K562 (cell line): ENCODE data around the gene ATP6V0A1. TPM values are rescaled to one million over a fixed set of nuclear protein-coding genes. Genes with fewer than 3 reads are reported as not detected.
A peak's percentile ranks its signal among the peaks of the same experiment; 100 is the strongest.

ENCODE experiments used
- ARID1B ChIP-seq: fragments of 450-650 bp; IDR thresholded peaks from 2 replicates; pipeline ENCODE4 v1.6.1; 2016; ENCODE audit warnings: antibody characterized with exemption, mild to moderate bottlenecking, inconsistent platforms
- ATF7 ChIP-seq: fragments of 450-650 bp; IDR thresholded peaks from 2 replicates; pipeline ENCODE4 v1.7.1; 2014; ENCODE audit warnings: mild to moderate bottlenecking, moderate library complexity
- ETV1 ChIP-seq: fragments of 450-650 bp; conservative IDR thresholded peaks from 2 replicates; pipeline ENCODE4 v1.6.1; 2016; ENCODE audit warnings: missing genetic modification characterization, control low read depth, low read depth, missing compliant biosample characterization
- HOMEZ ChIP-seq: fragments of 250-450 bp; sonication (Bioruptor Pico); IDR thresholded peaks from 2 replicates; pipeline ENCODE4 v1.4.0; 2020; ENCODE audit warnings: mild to moderate bottlenecking, moderate library complexity
- MBD2 ChIP-seq: sonication (generic); IDR thresholded peaks from 2 replicates; pipeline ENCODE4 v1.6.1; 2016; ENCODE audit warnings: low read depth, borderline replicate concordance
- MXI1 ChIP-seq: IDR thresholded peaks from 2 replicates; pipeline ENCODE4 v1.6.1; 2011; ENCODE audit warnings: low read depth, mild to moderate bottlenecking, improper control_type of control experiment, low read length
- MYC ChIP-seq, 2 experiments: fragments of 250-450 bp in 1 of 2; sonication (Bioruptor Pico) in 1 of 2; IDR thresholded peaks; 2 replicates each; pipeline versions ENCODE4 v1.5.1 to v1.6.1; 2012 to 2021; ENCODE audit warnings: low read depth in 2 of 2, borderline replicate concordance in 1 of 2, improper control_type of control experiment in 1 of 2, low read length in 1 of 2, mild to moderate bottlenecking in 1 of 2, moderate library complexity in 1 of 2
- NFYB ChIP-seq: IDR thresholded peaks from 2 replicates; pipeline ENCODE4 v1.6.1; 2011; ENCODE audit warnings: mild to moderate bottlenecking, moderate library complexity; ENCODE audit not compliant: insufficient read length; ENCODE audit errors: extremely low read depth
- POLR2G ChIP-seq: fragments of 200-400 bp; formaldehyde crosslinking; IDR thresholded peaks from 2 replicates; pipeline ENCODE4 v1.6.1; 2017; ENCODE audit warnings: low read depth, mild to moderate bottlenecking, antibody characterized with exemption, low read length, moderate library complexity
- PTTG1 ChIP-seq: fragments of 450-650 bp; IDR thresholded peaks from 2 replicates; pipeline ENCODE4 v1.6.1; 2016; ENCODE audit warnings: low read depth, mild to moderate bottlenecking, missing genetic modification characterization, missing compliant biosample characterization
- RBM34 ChIP-seq: fragments of 200-400 bp; formaldehyde crosslinking; IDR thresholded peaks from 2 replicates; pipeline ENCODE4 v1.6.1; 2018; ENCODE audit warnings: low read length, borderline replicate concordance; ENCODE audit not compliant: insufficient read depth
- RFX7 ChIP-seq: fragments of 250-450 bp; sonication (Bioruptor Pico); IDR thresholded peaks from 2 replicates; pipeline ENCODE4 v1.5.1; 2021; ENCODE audit warnings: mild to moderate bottlenecking
- SRF ChIP-seq, 2 experiments: fragments of 250-450, 450-650 bp in 1 of 2; sonication (Bioruptor Pico) in 1 of 2; sonication (generic) in 1 of 2; formaldehyde crosslinking; IDR thresholded peaks; 2 replicates each; pipeline versions ENCODE4 v1.5.0 to v1.5.1; 2020 to 2022; ENCODE audit warnings: mild to moderate bottlenecking in 1 of 2, missing genetic modification reagents in 1 of 2
- TBP ChIP-seq: optimal IDR thresholded peaks from 2 replicates; pipeline ENCODE3; 2011; ENCODE audit warnings: low read depth, low read length, improper control_type of control experiment
- USF1 ChIP-seq: sonication (generic); formaldehyde crosslinking; IDR thresholded peaks from 2 replicates; pipeline ENCODE4 v1.9.0; 2022; ENCODE audit warnings: mild to moderate bottlenecking, missing genetic modification reagents
- ZHX1 ChIP-seq: fragments of 150-350 bp; conservative IDR thresholded peaks from 2 replicates; pipeline ENCODE4 v1.6.1; 2014; ENCODE audit warnings: low read length
- ZNF239 ChIP-seq: fragments of 250-450 bp; sonication (Bioruptor Pico); IDR thresholded peaks from 2 replicates; pipeline ENCODE4 v1.4.0; 2020; ENCODE audit warnings: mild to moderate bottlenecking
- ZNF280B ChIP-seq: fragments of 250-450 bp; sonication (Bioruptor Pico); IDR thresholded peaks from 2 replicates; pipeline ENCODE4 v1.5.1; 2021; ENCODE audit warnings: mild to moderate bottlenecking
- ZNF398 ChIP-seq: fragments of 250-450 bp; sonication (Bioruptor Pico); IDR thresholded peaks from 2 replicates; pipeline ENCODE4 v1.8.0; 2021; ENCODE audit warnings: moderate library complexity, mild to moderate bottlenecking, inconsistent platforms
- ZNF699 ChIP-seq: fragments of 250-450 bp; sonication (Bioruptor Pico); IDR thresholded peaks from 2 replicates; pipeline ENCODE4 v1.8.0; 2021; ENCODE audit warnings: mild to moderate bottlenecking, moderate library complexity; ENCODE audit not compliant: insufficient replicate concordance
- polyA plus RNA-seq, 8 experiments: library from polyadenylated mRNA; depleted of rRNA in 4 of 8; stranded (reverse) in 5 of 8; unstranded in 3 of 8; fragments of >200 nt; fragmentation: Nextera tagmentation in 2 of 8; fragmentation: Illumina TruSeq in 1 of 8; extraction: Ambion mirVana in 2 of 8; extraction: Trizol in 1 of 8; gene quantifications; 2 replicates each; pipeline versions ENCODE4 v1.2.1 to v1.2.3, GENCODE V29; 2011 to 2014; ENCODE audit warnings: inconsistent platforms in 1 of 8, missing spikeins in 1 of 8
- total RNA-seq, 7 experiments: library from RNA; depleted of rRNA in 6 of 7; stranded (reverse); fragments of >200 nt in 6 of 7; fragmentation: Illumina TruSeq in 2 of 7; extraction: Trizol in 2 of 7; gene quantifications; 2 replicates each; pipeline versions ENCODE4 v1.2.1 to v1.2.3, GENCODE V29; 2011 to 2021; ENCODE audit warnings: low replicate concordance in 1 of 7

ATP6V0A1 gene
- total and polyA plus RNA-seq, 9 of the 15 experiments (the other 6 are each of a cell fraction or from before 2014, with no cell fraction given): 11.8 to 158 (median 75.5) TPM

- TF ChIP-seq ZNF699 (CRISPR knock-in tag): no peak
- peak; percentile 86 for TF ChIP-seq MYC (IDR thresholded peaks at IDR 0.05; ENCODE audit: low read depth, low read length)
- TF ChIP-seq MYC (CRISPR knock-in tag; IDR thresholded peaks at IDR 0.05; ENCODE audit: borderline replicate concordance, low read depth): peak; percentile 71; the same call in 1 of the 2 replicates
- peak; percentile 95 for TF ChIP-seq USF1 (CRISPR knock-in tag)
- no peak for TF ChIP-seq ZNF398 (CRISPR knock-in tag)
- no peak for TF ChIP-seq RBM34
- peak; percentile 89 for TF ChIP-seq POLR2G
- peak; percentile 70 for TF ChIP-seq ETV1
- peak; percentile 53; the same call in 1 of the 2 replicates for TF ChIP-seq MXI1
- TF ChIP-seq ZNF239 (CRISPR knock-in tag): 0 out of 2 replicates have a peak, but pooled peaks have one; percentile 26
- no peak for TF ChIP-seq ZHX1
- TF ChIP-seq ARID1B: peak; percentile 52
- no peak for TF ChIP-seq ZNF280B (CRISPR knock-in tag)
- TF ChIP-seq MBD2: no peak
- TF ChIP-seq TBP: peak; percentile 72
- peak; percentile 32; the same call in 1 of the 2 replicates for TF ChIP-seq ATF7
- peak; percentile 71 for TF ChIP-seq NFYB
- no peak for TF ChIP-seq RFX7 (CRISPR knock-in tag)
- TF ChIP-seq HOMEZ: 0 out of 2 replicates have a peak, but pooled peaks have one; percentile 39
- TF ChIP-seq SRF (CRISPR knock-in tag; IDR thresholded peaks at IDR 0.05): no peak
- TF ChIP-seq PTTG1 (tag): no peak
Observed at GRCh38 chr17:42536048-42536371, 77.3 kb downstream of the ATP6V0A1 start, which contains the start of gene NAGLU (continued).
